ENCODE results near the gene XDH.

Gene XDH

DNA sequence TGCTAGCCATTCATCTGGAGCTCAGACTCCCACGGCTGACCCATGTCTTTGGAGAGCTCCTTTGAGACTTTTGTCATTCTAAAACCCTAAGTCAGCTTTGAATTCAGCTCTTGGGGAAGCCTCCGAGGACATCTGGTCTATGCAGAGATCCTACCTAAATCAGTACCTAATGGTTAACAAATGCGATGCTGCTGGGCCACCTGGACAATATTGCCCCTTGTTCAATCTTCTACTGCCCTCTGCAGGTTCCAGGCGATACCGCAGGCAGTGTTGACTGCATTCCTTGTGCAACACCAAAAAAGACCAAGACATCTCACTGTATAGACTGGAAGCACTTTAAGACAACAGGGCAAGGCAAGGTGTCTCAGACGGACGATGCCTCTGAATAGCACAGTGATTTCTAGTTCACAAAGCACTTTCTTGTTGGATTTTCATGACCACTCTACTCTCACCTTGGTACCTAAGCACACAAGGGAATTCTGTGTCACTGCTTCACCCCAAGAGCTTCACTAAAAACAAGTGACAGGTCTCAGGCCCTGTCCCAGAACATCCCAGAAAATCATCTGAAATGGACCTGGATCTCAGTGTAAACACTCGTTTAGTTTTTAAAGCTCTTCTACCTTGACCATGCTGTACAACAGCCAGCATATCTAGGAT, 80.9 kb downstream of the XDH start:
- no peaks in the 10 kb centered on the region for H3K36me3 ChIP-seq (ENCODE audit: control insufficient read depth, insufficient read depth, low read length)
- no peaks in the 10 kb centered on the region for H3K27me3 ChIP-seq (ENCODE audit: control insufficient read depth, insufficient read depth, low read length)
- H3K4me1 ChIP-seq (ENCODE audit: control insufficient read depth, insufficient read depth, low read length): no peaks in the 10 kb centered on the region
- H3K27ac ChIP-seq (ENCODE audit: low read depth, low read length): no peak overlapping the region
- no peak overlapping the region for H3K9ac ChIP-seq (ENCODE audit: low read length)
- H3K4me3 ChIP-seq (ENCODE audit: low read length): no peak overlapping the region

DNA sequence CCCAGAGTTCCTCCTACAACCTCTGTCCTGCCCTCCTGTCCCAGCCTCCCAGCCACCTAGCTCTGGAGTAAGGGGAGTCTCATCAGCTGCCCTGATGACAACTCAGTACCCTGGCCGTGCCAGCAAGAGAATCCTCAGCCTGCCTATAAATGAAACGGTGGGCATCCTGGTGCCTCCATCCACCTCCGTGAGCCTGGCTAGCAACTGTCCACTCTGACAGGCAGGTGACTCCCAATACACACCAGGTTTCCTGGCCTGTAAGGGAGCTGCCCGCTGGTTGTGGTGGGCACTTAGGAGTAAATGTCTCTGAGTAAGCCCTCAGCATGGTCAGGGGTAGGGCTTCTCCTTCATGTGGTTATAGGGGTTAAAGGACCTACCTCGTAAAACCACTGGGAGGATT, 81.5 kb downstream of the XDH start:
- Histone ChIP-seq H3K9ac (ENCODE audit: low read length) (no peak overlapping the region), H3K27me3 (ENCODE audit: control insufficient read depth, insufficient read depth, low read length) (no peaks in the 10 kb centered on the region), H3K4me3 (ENCODE audit: low read length) (no peak overlapping the region), H3K36me3 (ENCODE audit: control insufficient read depth, insufficient read depth, low read length) (no peaks in the 10 kb centered on the region), H3K4me1 (ENCODE audit: control insufficient read depth, insufficient read depth, low read length) (no peaks in the 10 kb centered on the region), H3K27ac (ENCODE audit: low read depth, low read length) (no peak overlapping the region)

DNA sequence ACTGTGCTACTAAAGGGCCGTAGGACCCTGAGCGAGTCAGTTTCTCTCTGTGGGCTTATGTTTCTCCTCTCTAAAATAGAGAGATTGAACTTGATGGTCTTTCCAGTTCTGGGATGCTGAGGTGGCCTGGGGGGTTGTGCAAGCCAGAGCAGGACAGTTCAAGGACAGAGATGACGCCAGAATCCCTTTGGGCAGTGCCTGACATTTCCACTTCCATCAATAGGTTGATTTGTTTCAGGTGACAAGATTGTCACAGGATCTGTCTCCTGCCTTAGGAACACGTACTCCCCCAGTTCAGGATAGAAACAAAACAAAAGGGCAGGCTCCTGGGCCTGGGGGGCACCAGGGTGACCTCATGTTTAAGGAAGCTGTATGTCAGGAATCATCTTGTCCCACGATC, 82.0 kb downstream of the XDH start:
- Histone ChIP-seq H3K4me1 (ENCODE audit: control insufficient read depth, insufficient read depth, low read length) (no peaks in the 10 kb centered on the region), H3K27ac (ENCODE audit: low read depth, low read length) (no peak overlapping the region), H3K9ac (ENCODE audit: low read length) (no peak overlapping the region), H3K27me3 (ENCODE audit: control insufficient read depth, insufficient read depth, low read length) (no peaks in the 10 kb centered on the region), H3K4me3 (ENCODE audit: low read length) (no peak overlapping the region), H3K36me3 (ENCODE audit: control insufficient read depth, insufficient read depth, low read length) (no peaks in the 10 kb centered on the region)

DNA sequence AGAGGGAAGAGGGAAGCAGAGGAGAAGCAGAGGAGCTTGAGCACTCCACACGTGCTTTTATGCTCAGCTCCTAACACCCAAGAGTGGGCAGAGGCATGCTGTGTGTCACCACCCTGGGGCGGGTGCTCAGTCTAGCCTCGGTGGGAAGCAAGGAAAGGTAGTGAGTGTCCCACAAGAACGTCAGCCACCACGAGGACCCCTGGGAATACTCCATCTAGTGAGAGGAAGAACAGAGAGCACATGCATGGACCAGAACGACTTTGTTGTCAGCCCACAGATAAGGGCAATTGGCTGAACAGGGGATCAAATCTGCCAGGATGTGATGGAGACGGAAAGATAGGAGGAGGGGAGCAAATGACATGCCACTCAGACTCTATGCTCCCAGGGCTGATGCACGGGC, 83.4 kb downstream of the XDH start:
- Histone ChIP-seq H3K27ac (ENCODE audit: low read depth, low read length) (no peak overlapping the region), H3K36me3 (ENCODE audit: control insufficient read depth, insufficient read depth, low read length) (no peaks in the 10 kb centered on the region), H3K9ac (ENCODE audit: low read length) (no peak overlapping the region), H3K4me1 (ENCODE audit: control insufficient read depth, insufficient read depth, low read length) (no peaks in the 10 kb centered on the region), H3K4me3 (ENCODE audit: low read length) (no peak overlapping the region), H3K27me3 (ENCODE audit: control insufficient read depth, insufficient read depth, low read length) (no peaks in the 10 kb centered on the region)

DNA sequence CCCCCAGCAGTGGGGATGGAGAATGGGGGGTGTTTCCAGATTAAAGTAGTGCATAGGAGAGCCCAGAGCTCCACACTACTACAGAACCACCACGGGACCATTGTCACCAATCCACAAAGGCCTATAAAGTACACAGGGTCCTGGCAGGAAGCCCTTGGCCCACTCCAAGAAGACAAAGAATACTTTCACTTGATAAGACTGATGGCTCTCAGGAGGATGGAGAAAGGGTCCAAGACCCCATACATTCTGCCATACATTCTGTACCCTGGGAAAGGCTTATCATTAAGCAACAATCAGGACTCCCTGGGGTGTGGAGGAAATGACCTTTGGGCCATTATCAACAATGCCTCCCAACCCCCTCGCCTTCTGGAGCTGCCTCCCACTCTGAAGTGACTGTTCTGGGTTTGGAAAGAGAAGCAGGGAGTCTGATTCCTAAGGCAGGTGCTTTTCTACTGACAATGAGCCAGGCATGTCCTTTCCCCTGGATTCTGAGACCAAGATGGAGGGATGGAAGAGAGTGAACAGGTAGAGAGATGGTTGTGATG, 85.4 kb downstream of the XDH start:
- H3K9ac ChIP-seq (ENCODE audit: low read length): no peak overlapping the region
- H3K27me3 ChIP-seq (ENCODE audit: control insufficient read depth, insufficient read depth, low read length): no peaks in the 10 kb centered on the region
- no peak overlapping the region for H3K4me3 ChIP-seq (ENCODE audit: low read length)
- no peaks in the 10 kb centered on the region for H3K4me1 ChIP-seq (ENCODE audit: control insufficient read depth, insufficient read depth, low read length)
- no peak overlapping the region for H3K27ac ChIP-seq (ENCODE audit: low read depth, low read length)
- H3K36me3 ChIP-seq (ENCODE audit: control insufficient read depth, insufficient read depth, low read length): no peaks in the 10 kb centered on the region

DNA sequence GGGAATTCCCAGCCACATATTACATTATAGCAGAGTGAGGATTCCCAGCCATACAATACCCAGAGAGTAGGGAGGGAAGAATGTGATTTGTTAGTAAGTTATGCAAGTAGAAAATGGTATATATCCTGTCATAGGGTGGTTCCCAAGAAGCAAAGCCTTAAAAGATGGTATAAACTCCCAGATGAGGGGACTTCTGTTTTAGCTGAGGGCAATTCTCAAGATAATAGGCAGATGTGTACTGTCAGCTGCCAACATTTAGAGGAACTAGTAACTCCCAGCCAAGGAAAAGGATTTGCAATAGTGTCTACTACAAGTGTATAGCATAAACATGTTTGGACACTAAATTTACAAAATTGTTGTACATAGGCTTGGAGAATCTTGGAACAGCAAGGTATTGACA, 86.5 kb downstream of the XDH start:
- Histone ChIP-seq H3K9ac (ENCODE audit: low read length) (no peak overlapping the region), H3K4me1 (ENCODE audit: control insufficient read depth, insufficient read depth, low read length) (no peaks in the 10 kb centered on the region), H3K36me3 (ENCODE audit: control insufficient read depth, insufficient read depth, low read length) (no peaks in the 10 kb centered on the region), H3K27ac (ENCODE audit: low read depth, low read length) (no peak overlapping the region), H3K27me3 (ENCODE audit: control insufficient read depth, insufficient read depth, low read length) (no peaks in the 10 kb centered on the region), H3K4me3 (ENCODE audit: low read length) (no peak overlapping the region)

DNA sequence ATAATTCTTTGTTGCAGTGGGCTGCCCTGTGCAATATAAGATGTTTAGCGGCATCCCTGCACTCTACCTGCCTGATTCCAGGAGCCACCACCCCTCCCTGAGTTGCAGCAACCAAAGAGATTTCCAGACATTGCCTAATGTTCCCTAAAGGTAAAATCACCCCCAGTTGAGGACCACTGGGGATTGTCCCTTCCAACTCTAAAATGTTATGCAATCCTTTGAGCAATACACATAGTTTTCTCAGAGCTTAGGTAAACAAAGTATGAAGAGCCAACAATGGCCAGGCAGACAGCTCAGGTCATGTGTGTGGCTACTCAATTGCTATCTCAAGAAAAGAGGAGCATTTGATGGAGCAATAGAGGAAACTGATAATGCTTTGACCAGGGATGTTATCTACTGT, 87.0 kb downstream of the XDH start:
- no peaks in the 10 kb centered on the region for H3K36me3 ChIP-seq (ENCODE audit: control insufficient read depth, insufficient read depth, low read length)
- no peak overlapping the region for H3K4me3 ChIP-seq (ENCODE audit: low read length)
- peaks cover 1% of the 10 kb centered on the region for H3K4me1 ChIP-seq (ENCODE audit: control insufficient read depth, insufficient read depth, low read length)
- no peaks in the 10 kb centered on the region for H3K27me3 ChIP-seq (ENCODE audit: control insufficient read depth, insufficient read depth, low read length)
- H3K27ac ChIP-seq (ENCODE audit: low read depth, low read length): no peak overlapping the region
- no peak overlapping the region for H3K9ac ChIP-seq (ENCODE audit: low read length)

DNA sequence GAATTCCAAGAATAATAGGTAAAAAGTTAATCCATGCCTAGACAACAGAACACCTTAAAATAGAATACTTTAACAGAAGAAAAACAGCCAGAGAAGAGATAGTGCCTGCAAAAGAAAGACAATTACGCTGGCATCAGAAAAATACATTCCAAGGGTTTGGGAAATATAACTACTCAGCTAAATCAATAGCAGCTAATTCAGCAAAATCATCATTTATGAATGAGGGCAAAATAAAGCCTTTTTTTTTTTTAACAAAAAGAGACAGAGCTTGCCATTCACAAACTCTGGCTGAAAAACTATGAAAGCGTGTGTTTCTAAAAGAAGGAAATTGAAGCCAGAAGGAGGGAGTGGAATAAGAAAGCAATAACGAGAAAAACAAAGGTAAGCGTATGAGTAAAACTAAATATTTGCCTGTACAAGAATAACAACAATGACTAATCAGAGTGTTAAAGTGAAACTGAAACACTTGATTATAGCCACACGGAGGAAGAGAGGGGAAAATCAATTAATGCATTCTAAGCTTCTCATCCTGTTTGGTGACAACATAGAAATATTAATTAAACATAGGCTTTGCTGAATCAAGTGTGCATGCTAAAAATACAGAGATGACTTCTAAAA, 90.4 kb downstream of the XDH start:
- Histone ChIP-seq H3K4me1 (ENCODE audit: control insufficient read depth, insufficient read depth, low read length) (peaks cover 3% of the 10 kb centered on the region), H3K36me3 (ENCODE audit: control insufficient read depth, insufficient read depth, low read length) (no peaks in the 10 kb centered on the region), H3K4me3 (ENCODE audit: low read length) (no peak overlapping the region), H3K9ac (ENCODE audit: low read length) (no peak overlapping the region), H3K27me3 (ENCODE audit: control insufficient read depth, insufficient read depth, low read length) (no peaks in the 10 kb centered on the region), H3K27ac (ENCODE audit: low read depth, low read length) (no peak overlapping the region)

DNA sequence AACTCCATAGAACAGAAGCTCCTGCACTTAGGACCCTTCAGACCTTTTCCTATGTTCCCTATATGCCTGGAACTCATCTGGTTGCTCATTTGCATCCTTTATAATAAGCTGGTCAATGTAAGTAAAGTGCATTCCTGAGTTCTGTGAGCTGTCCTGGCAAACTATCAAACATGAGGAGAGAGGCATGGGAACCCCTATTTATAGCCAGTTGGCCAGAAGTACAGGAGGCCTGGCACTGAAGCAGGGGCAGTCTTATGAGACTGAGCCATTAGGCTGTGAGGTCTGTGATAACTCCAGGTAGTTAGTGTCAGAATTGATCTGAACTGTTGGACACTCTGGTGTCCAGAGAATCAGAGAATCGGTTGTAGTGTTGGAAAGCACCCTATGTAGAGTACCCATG, 92.2 kb downstream of the XDH start:
- no peak overlapping the region for H3K9ac ChIP-seq (ENCODE audit: low read length)
- H3K4me3 ChIP-seq (ENCODE audit: low read length): no peak overlapping the region
- no peak overlapping the region for H3K27ac ChIP-seq (ENCODE audit: low read depth, low read length)
- H3K27me3 ChIP-seq (ENCODE audit: control insufficient read depth, insufficient read depth, low read length): no peaks in the 10 kb centered on the region
- H3K36me3 ChIP-seq (ENCODE audit: control insufficient read depth, insufficient read depth, low read length): no peaks in the 10 kb centered on the region
- H3K4me1 ChIP-seq (ENCODE audit: control insufficient read depth, insufficient read depth, low read length): peaks cover 3% of the 10 kb centered on the region

DNA sequence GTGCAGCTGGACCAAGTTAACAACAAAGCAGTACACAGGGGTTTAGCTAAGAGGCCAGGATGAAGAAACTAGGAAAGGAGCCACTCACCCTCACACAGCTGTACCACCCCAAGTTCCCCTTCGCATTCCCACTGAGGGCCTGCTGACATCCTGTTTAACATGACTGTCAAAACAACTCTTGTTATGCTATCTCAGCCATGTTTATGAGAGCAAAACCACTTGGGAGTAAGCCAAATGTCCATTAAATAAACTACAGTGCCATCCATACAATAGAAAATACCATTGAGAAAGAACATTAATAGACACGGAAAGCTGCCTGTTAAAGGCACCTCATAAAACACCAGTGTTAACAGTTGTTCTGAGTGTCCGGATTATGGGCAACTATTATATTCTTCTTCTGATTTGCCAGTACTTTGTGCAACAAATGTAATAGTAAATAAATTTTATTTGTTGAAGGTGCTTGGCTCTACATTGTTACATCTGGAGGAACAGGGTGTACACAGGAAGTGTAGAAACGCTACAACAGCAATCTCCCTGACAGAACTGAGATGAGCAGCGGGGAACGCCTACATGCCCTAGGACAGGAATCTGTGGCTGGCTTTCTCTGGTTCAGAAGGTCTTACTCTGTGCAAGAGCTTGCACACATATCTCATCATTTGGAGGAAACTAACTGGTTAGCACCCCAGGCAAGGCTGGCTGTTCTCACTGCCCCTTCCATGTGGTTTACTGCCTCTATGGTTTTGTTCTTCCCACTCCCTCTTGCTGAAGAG, 95.0 kb downstream of the XDH start:
- H3K27me3 ChIP-seq (ENCODE audit: control insufficient read depth, insufficient read depth, low read length): no peaks in the 10 kb centered on the region
- no peak overlapping the region for H3K9ac ChIP-seq (ENCODE audit: low read length)
- peaks cover 3% of the 10 kb centered on the region for H3K4me1 ChIP-seq (ENCODE audit: control insufficient read depth, insufficient read depth, low read length)
- H3K27ac ChIP-seq (ENCODE audit: low read depth, low read length): no peak overlapping the region
- no peak overlapping the region for H3K4me3 ChIP-seq (ENCODE audit: low read length)
- no peaks in the 10 kb centered on the region for H3K36me3 ChIP-seq (ENCODE audit: control insufficient read depth, insufficient read depth, low read length)

DNA sequence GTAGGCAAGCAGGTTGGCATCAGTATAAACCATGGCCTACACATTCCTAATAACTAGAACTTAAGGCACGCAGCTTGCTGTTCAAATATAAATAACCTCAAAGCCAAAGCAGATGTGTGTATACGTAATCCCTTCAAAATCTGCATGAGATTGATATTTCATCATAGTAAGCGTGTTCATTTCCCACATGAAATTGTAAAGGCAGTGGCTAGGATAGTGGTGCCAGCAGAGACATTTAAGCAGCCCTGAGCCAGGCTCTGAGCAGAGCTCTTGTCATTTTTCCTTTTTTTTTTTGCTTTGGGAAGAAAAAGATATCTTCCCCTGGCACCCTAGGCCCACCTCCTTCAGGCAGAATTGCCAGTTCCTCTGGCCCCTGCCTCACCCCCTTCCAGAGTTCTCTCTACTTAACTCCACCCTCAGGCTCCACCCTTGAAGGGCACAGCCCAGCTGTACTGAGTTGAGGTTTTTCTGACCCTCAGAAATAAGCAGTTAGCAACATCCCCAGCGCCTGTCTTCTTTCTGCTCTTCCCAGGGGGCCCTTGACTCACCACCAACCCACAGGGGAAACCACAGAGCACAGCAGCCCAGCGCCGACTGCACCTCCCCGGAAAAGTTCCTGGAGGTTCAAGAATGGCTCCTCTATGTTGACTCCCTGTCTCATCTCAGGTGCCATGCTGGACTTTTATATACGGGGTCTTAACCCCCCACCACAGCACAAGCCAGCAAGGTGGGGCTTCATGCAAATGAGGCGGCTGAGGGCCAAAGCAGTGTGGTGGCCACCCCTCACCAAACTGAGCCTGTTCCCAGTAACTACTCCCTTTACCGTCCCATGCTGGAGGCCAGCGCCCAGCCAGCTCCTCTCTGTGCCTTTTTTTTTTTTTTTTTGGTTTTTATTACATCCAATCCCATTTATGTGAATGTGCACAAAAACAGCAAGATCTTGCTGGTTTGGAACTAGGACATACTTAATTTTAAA, 95.9 kb downstream of the XDH start:
- H3K27me3 ChIP-seq (ENCODE audit: control insufficient read depth, insufficient read depth, low read length): no peaks in the 10 kb centered on the region
- H3K9ac ChIP-seq (ENCODE audit: low read length): no peak overlapping the region
- no peak overlapping the region for H3K4me3 ChIP-seq (ENCODE audit: low read length)
- no peaks in the 10 kb centered on the region for H3K36me3 ChIP-seq (ENCODE audit: control insufficient read depth, insufficient read depth, low read length)
- no peak overlapping the region for H3K27ac ChIP-seq (ENCODE audit: low read depth, low read length)
- H3K4me1 ChIP-seq (ENCODE audit: control insufficient read depth, insufficient read depth, low read length): peaks cover 3% of the 10 kb centered on the region

DNA sequence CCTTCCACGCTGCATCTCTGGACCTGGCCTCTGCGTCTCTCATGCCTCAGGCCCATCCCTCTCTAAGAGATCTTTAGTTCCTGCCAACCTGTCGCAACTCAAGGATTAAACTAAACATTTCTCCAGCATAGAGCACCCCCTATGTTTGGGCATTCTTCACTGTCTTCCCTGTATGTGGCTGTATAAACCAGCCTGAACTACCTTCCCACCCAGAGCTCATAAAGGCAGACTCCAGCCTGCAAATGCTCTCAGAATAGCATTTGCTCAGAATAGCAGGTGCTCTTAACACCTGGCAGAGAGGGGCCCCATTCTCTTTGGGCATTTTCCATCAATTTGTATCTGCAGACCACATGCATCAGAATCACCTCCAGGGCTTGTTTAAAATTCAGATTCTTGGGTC, 97.1 kb downstream of the XDH start:
- Histone ChIP-seq H3K9ac (ENCODE audit: low read length) (no peak overlapping the region), H3K27ac (ENCODE audit: low read depth, low read length) (no peak overlapping the region), H3K36me3 (ENCODE audit: control insufficient read depth, insufficient read depth, low read length) (no peaks in the 10 kb centered on the region), H3K4me1 (ENCODE audit: control insufficient read depth, insufficient read depth, low read length) (peaks cover under 1% of the 10 kb centered on the region), H3K27me3 (ENCODE audit: control insufficient read depth, insufficient read depth, low read length) (no peaks in the 10 kb centered on the region), H3K4me3 (ENCODE audit: low read length) (no peak overlapping the region)

Data from rectal smooth muscle tissue (tissue), 1 donor.